Activated T-helper 1 cell treated with Interleukin-2 at 50 U/mL for 16 hours (primary cell): ENCODE results near the gene DHX30.

Experiments
- DNase-seq: peaks from one replicate; pipeline ENCODE4 v3.0.0-alpha.2; 2020; ENCODE audit warnings: low read depth

DHX30 gene

GRCh38 chr3:47852604-47853602 is 50.0 kb downstream of the DHX30 start:
- DNase-seq, result no peak

GRCh38 chr3:47854267-47854666 is 51.3 kb downstream of the DHX30 start:
- DNase-seq, result no peak

GRCh38 chr3:47854720-47855455 is 52.0 kb downstream of the DHX30 start:
- DNase-seq, result no peak

GRCh38 chr3:47855461-47856383 is 52.8 kb downstream of the DHX30 start:
- DNase-seq, result no peak

GRCh38 chr3:47856669-47857068 is 53.7 kb downstream of the DHX30 start:
- no peak for DNase-seq

- no peak for DNase-seq
Measured at GRCh38 chr3:47857151-47857550, 54.2 kb downstream of the DHX30 start.

GRCh38 chr3:47859956-47860605 is 57.1 kb downstream of the DHX30 start:
- DNase-seq, result no peak

- no peak for DNase-seq
Measured at GRCh38 chr3:47863391-47864128, 60.6 kb downstream of the DHX30 start.

- no peak for DNase-seq
Measured at GRCh38 chr3:47865192-47865591, 62.3 kb downstream of the DHX30 start.

GRCh38 chr3:47867451-47868044 is 64.6 kb downstream of the DHX30 start:
- no peak for DNase-seq

GRCh38 chr3:47868306-47868705 is 65.4 kb downstream of the DHX30 start:
- no peak for DNase-seq

- no peak for DNase-seq
Measured at GRCh38 chr3:47870156-47870555, 67.2 kb downstream of the DHX30 start.

GRCh38 chr3:47870702-47871260 is 67.8 kb downstream of the DHX30 start:
- DNase-seq, result no peak

GRCh38 chr3:47871389-47871788 is 68.5 kb downstream of the DHX30 start:
- no peak for DNase-seq

GRCh38 chr3:47872916-47873315 is 70.0 kb downstream of the DHX30 start:
- no peak for DNase-seq

GRCh38 chr3:47874438-47874837 is 71.5 kb downstream of the DHX30 start:
- DNase-seq, result no peak

- DNase-seq, result no peak
Measured at GRCh38 chr3:47874913-47875312, 72.0 kb downstream of the DHX30 start.

- DNase-seq, result no peak
Measured at GRCh38 chr3:47877290-47877689, 74.4 kb downstream of the DHX30 start.

- no peak for DNase-seq
Measured at GRCh38 chr3:47877719-47878118, 74.8 kb downstream of the DHX30 start.

- no peak for DNase-seq
Measured at GRCh38 chr3:47882338-47882737, 79.4 kb downstream of the DHX30 start.
